Measurements from ENCODE around the gene C6orf89.
"Not testable (repeated sequence)": the region's sequence is repeated elsewhere in the genome, so short reads cannot be mapped to it uniquely, and the experiment has no call there.

Gene C6orf89

DNA sequence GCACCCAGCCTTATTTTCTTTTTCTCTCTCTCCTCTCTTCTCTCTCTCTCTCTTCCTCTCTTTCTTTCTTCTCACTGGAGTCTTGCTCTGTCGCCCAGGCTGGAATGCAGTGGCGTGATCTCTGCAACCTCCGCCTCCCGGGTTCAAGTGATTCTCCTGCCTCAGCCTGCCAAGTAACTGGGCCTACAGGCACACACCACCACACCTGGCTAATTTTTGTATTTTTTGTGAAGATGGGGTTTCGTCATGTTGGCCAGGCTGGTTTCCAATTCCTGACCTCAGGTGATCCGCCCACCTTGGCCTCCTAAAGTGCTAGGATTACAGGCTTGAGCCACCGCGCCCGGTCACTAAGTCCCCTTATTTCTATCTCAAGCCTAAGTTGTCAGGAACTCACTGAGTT, 63.3 kb downstream of the C6orf89 start:
- not testable (repeated sequence) for H2AK5ac ChIP-seq (ENCODE audit: low read length, severe bottlenecking); DNase-seq; H3K4me2 ChIP-seq (ENCODE audit: low read length, poor library complexity, severe bottlenecking); H3K27me3 ChIP-seq (ENCODE audit: control insufficient read depth in 1 of 2, insufficient read depth in 1 of 2, low read length in 2 of 2); H3K9ac ChIP-seq (ENCODE audit: low read length); H2BK12ac ChIP-seq (ENCODE audit: low read length in 2 of 2); H2BK15ac ChIP-seq (ENCODE audit: low read depth, poor library complexity, severe bottlenecking); H3K4me3 ChIP-seq (ENCODE audit: insufficient read depth in 1 of 2, low read depth in 1 of 2, low read length in 2 of 2); H3K9me3 ChIP-seq (ENCODE audit: control insufficient read depth, low read length); H3K79me1 ChIP-seq (replicated peaks; ENCODE audit: low read length, poor library complexity, severe bottlenecking); H2BK5ac ChIP-seq (ENCODE audit: low read depth, low read length, poor library complexity, severe bottlenecking); H3K27ac ChIP-seq (ENCODE audit: low read length, poor library complexity, severe bottlenecking); H3K14ac ChIP-seq (ENCODE audit: low read length in 2 of 2); H3K36me3 ChIP-seq (ENCODE audit: control insufficient read depth in 1 of 2, insufficient read depth in 2 of 2, low read depth in 1 of 2, low read length in 2 of 2); H3K4ac ChIP-seq (ENCODE audit: low read depth in 1 of 2, low read length in 2 of 2); H2BK120ac ChIP-seq (ENCODE audit: low read depth, low read length); H2AFZ ChIP-seq (ENCODE audit: low read depth, low read length); H4K91ac ChIP-seq (ENCODE audit: low read length); H3K4me1 ChIP-seq (ENCODE audit: control insufficient read depth, insufficient read depth, low read depth, low read length); H3K23ac ChIP-seq (ENCODE audit: low read length in 2 of 2); H3K18ac ChIP-seq (ENCODE audit: low read depth in 1 of 2, low read length in 2 of 2); H4K8ac ChIP-seq (ENCODE audit: low read length)
- WGBS = 94% methylated on average over 9 of the region's 9 CpGs

DNA sequence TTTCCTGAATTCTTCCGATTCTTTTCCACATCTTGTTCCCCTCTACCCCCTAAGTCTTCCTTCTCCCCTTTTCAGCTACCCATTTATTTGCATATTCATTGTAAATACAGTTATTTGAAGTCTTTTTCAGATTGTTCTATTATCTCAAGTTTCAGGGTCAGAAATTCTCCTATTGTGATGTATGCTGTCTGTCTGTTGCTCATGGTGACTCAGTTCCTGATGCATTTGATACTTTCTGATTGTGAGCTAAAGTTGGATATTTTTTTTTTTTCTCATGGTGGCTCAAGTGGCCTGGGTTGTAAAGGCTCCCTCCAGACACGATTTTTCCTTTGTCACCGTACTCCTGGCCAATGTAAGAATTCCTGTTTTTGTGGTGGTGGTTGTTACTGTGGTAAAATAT, 63.9 kb downstream of the C6orf89 start:
- H3K23ac ChIP-seq (ENCODE audit: low read length in 2 of 2) = no peak overlapping the region
- no peak overlapping the region for H2AFZ ChIP-seq (ENCODE audit: low read depth, low read length)
- H3K9me3 ChIP-seq (ENCODE audit: control insufficient read depth, low read length) = no peaks in the 10 kb centered on the region
- no peaks in the 10 kb centered on the region for H3K79me1 ChIP-seq (replicated peaks; ENCODE audit: low read length, poor library complexity, severe bottlenecking)
- H3K14ac ChIP-seq (ENCODE audit: low read length in 2 of 2) = no peak overlapping the region
- peaks cover 6% of the 10 kb centered on the region for H3K4me1 ChIP-seq (ENCODE audit: control insufficient read depth, insufficient read depth, low read depth, low read length)
- H2AK5ac ChIP-seq (ENCODE audit: low read length, severe bottlenecking) = no peak overlapping the region
- H3K4me3 ChIP-seq (ENCODE audit: insufficient read depth in 1 of 2, low read depth in 1 of 2, low read length in 2 of 2) = no peak overlapping the region
- no peak overlapping the region for H3K27ac ChIP-seq (ENCODE audit: low read length, poor library complexity, severe bottlenecking)
- no peak overlapping the region for H2BK120ac ChIP-seq (ENCODE audit: low read depth, low read length)
- H3K36me3 ChIP-seq (ENCODE audit: control insufficient read depth in 1 of 2, insufficient read depth in 2 of 2, low read depth in 1 of 2, low read length in 2 of 2) = no peaks in the 10 kb centered on the region
- no peak overlapping the region for H4K8ac ChIP-seq (ENCODE audit: low read length)
- no peak overlapping the region for H2BK15ac ChIP-seq (ENCODE audit: low read depth, poor library complexity, severe bottlenecking)
- H4K91ac ChIP-seq (ENCODE audit: low read length) = no peak overlapping the region
- 80% methylated on average over 1 of the region's 3 CpGs for WGBS
- peaks cover 2 to 9% of the 10 kb centered on the region in 2 experiments for H3K27me3 ChIP-seq (ENCODE audit: control insufficient read depth in 1 of 2, insufficient read depth in 1 of 2, low read length in 2 of 2)
- no peak overlapping the region for H3K18ac ChIP-seq (ENCODE audit: low read depth in 1 of 2, low read length in 2 of 2)
- H3K9ac ChIP-seq (ENCODE audit: low read length) = no peak overlapping the region
- peak; percentile 49 for DNase-seq
- H2BK12ac ChIP-seq (ENCODE audit: low read length in 2 of 2) = no peak overlapping the region
- H3K4me2 ChIP-seq (ENCODE audit: low read length, poor library complexity, severe bottlenecking) = no peak overlapping the region
- no peak overlapping the region for H3K4ac ChIP-seq (ENCODE audit: low read depth in 1 of 2, low read length in 2 of 2)
- H2BK5ac ChIP-seq (ENCODE audit: low read depth, low read length, poor library complexity, severe bottlenecking) = no peak overlapping the region

DNA sequence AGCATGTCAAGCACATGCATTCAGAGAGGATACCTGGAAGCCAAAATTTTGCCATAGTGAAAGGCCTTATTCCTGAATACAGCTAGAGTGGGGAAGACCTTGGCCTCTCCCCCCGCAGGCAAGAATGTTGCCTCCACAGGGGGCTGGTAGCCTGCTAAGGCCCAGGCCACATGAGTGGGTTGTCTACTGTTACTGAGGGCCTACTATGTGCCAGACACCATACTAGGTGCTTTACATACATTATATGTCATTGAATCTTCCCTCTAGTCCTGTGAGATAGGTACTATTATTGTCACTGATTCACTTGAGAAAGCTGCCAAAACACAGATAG, 68.1 kb downstream of the C6orf89 start:
- Histone ChIP-seq H2AK5ac (ENCODE audit: low read length, severe bottlenecking) (no peak overlapping the region), H3K4ac (ENCODE audit: low read depth in 1 of 2, low read length in 2 of 2) (no peak overlapping the region), H4K91ac (ENCODE audit: low read length) (no peak overlapping the region), H3K79me1 (replicated peaks; ENCODE audit: low read length, poor library complexity, severe bottlenecking) (no peaks in the 10 kb centered on the region), H3K4me2 (ENCODE audit: low read length, poor library complexity, severe bottlenecking) (no peak overlapping the region), H2BK5ac (ENCODE audit: low read depth, low read length, poor library complexity, severe bottlenecking) (no peak overlapping the region), H3K36me3 (ENCODE audit: control insufficient read depth in 1 of 2, insufficient read depth in 2 of 2, low read depth in 1 of 2, low read length in 2 of 2) (no peaks in the 10 kb centered on the region), H3K18ac (ENCODE audit: low read depth in 1 of 2, low read length in 2 of 2) (no peak overlapping the region), H2AFZ (ENCODE audit: low read depth, low read length) (no peak overlapping the region), H2BK12ac (ENCODE audit: low read length in 2 of 2) (no peak overlapping the region), H3K9ac (ENCODE audit: low read length) (no peak overlapping the region), H3K4me3 (ENCODE audit: insufficient read depth in 1 of 2, low read depth in 1 of 2, low read length in 2 of 2) (no peak overlapping the region), H3K23ac (ENCODE audit: low read length in 2 of 2) (no peak overlapping the region), H4K8ac (ENCODE audit: low read length) (no peak overlapping the region), H3K27ac (ENCODE audit: low read length, poor library complexity, severe bottlenecking) (no peak overlapping the region), H2BK15ac (ENCODE audit: low read depth, poor library complexity, severe bottlenecking) (no peak overlapping the region), H2BK120ac (ENCODE audit: low read depth, low read length) (no peak overlapping the region), H3K4me1 (ENCODE audit: control insufficient read depth, insufficient read depth, low read depth, low read length) (peaks cover 5% of the 10 kb centered on the region), H3K14ac (ENCODE audit: low read length in 2 of 2) (no peak overlapping the region), H3K9me3 (ENCODE audit: control insufficient read depth, low read length) (no peaks in the 10 kb centered on the region), H3K27me3 (ENCODE audit: control insufficient read depth in 1 of 2, insufficient read depth in 1 of 2, low read length in 2 of 2) (peaks cover 0 to 28% of the 10 kb centered on the region in 2 experiments)
- DNase-seq = no peak
- 100% methylated on average over 1 of the region's 1 CpG for WGBS

DNA sequence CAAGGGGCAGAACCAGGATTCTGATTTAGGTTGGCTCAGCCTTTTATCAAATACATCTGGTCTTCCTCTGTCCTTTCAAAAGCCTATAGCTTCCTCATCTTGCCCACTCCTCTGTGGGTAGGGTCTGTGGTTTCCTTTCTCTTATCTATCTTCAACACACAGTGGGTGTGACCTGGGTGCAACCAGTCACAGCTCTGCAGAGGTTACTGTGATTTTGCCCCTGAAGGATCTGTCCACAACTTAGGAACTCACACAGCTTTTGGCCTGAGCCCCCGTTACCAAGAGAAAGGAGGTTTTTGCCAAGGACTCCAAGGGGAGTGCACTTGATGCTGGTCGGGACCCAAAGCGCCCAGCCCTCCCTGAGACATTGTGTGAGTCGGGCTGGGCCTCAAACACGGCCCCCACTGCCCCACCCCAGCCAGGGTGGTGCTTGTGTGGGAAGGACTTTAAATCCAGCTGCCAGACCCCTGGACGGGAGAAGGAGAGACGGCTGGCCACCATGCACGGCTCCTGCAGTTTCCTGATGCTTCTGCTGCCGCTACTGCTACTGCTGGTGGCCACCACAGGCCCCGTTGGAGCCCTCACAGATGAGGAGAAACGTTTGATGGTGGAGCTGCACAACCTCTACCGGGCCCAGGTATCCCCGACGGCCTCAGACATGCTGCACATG, 68.6 kb downstream of the C6orf89 start, which contains the start of gene PI16:
TSS of gene PI16 (plus strand) at position 477 of the 670 bp plus-strand sequence. CDS start at position 500, 23 bp downstream.
- H3K14ac ChIP-seq (ENCODE audit: low read length in 2 of 2) = peak within 1 kb of the TSS in 1 of 2 experiments; percentile 62

More for the DNA sequence above, 68.6 kb downstream of the C6orf89 start, which contains the start of gene PI16:
- Histone ChIP-seq H3K4ac (ENCODE audit: low read depth in 1 of 2, low read length in 2 of 2) (no peak within 1 kb of the TSS), H2BK12ac (ENCODE audit: low read length in 2 of 2) (no peak within 1 kb of the TSS), H3K27me3 (ENCODE audit: control insufficient read depth in 1 of 2, insufficient read depth in 1 of 2, low read length in 2 of 2) (peaks cover 0 to 28% of the 10 kb centered on the region in 2 experiments), H3K9me3 (ENCODE audit: control insufficient read depth, low read length) (no peaks in the 10 kb centered on the region), H3K4me2 (ENCODE audit: low read length, poor library complexity, severe bottlenecking) (no peak within 1 kb of the TSS), H2AK5ac (ENCODE audit: low read length, severe bottlenecking) (no peak within 1 kb of the TSS), H3K18ac (ENCODE audit: low read depth in 1 of 2, low read length in 2 of 2) (no peak within 1 kb of the TSS), H3K79me1 (replicated peaks; ENCODE audit: low read length, poor library complexity, severe bottlenecking) (no peaks in the 10 kb centered on the region), H3K4me3 (ENCODE audit: insufficient read depth in 1 of 2, low read depth in 1 of 2, low read length in 2 of 2) (no peak within 1 kb of the TSS), H3K36me3 (ENCODE audit: control insufficient read depth in 1 of 2, insufficient read depth in 2 of 2, low read depth in 1 of 2, low read length in 2 of 2) (no peaks in the 10 kb centered on the region), H3K9ac (ENCODE audit: low read length) (no peak within 1 kb of the TSS), H3K23ac (ENCODE audit: low read length in 2 of 2) (peak within 1 kb of the TSS in 1 of 2 experiments; percentile 35), H3K27ac (ENCODE audit: low read length, poor library complexity, severe bottlenecking) (no peak within 1 kb of the TSS), H2BK5ac (ENCODE audit: low read depth, low read length, poor library complexity, severe bottlenecking) (no peak within 1 kb of the TSS), H2BK15ac (ENCODE audit: low read depth, poor library complexity, severe bottlenecking) (peak within 1 kb of the TSS; percentile 2), H2BK120ac (ENCODE audit: low read depth, low read length) (no peak within 1 kb of the TSS), H2AFZ (ENCODE audit: low read depth, low read length) (no peak within 1 kb of the TSS), H4K8ac (ENCODE audit: low read length) (no peak within 1 kb of the TSS), H4K91ac (ENCODE audit: low read length) (no peak within 1 kb of the TSS), H3K4me1 (ENCODE audit: control insufficient read depth, insufficient read depth, low read depth, low read length) (peaks cover 5% of the 10 kb centered on the region)
- DNase-seq = no peak
- 84% methylated on average over 14 of the region's 14 CpGs for WGBS
